Mesothelial cell of epicardium (in vitro differentiated cells): Measurements from ENCODE around the gene AK2. TPM values are rescaled to one million over a fixed set of nuclear protein-coding genes. Genes with fewer than 3 reads are reported as not detected.

Source experiments
- DNase-seq, 2 experiments: peaks; one replicate each; pipeline ENCODE4 v3.0.0; 2021; ENCODE audit warnings: low spot score in 2 of 2; ENCODE audit not compliant: unreplicated experiment in 2 of 2
- H3K27ac Mint-ChIP-seq: 2 replicates; pipeline ENCODE4 v1.8.0; 2021; ENCODE audit warnings: mixed read lengths
- H3K27me3 Mint-ChIP-seq: 2 replicates; pipeline ENCODE4 v1.8.0; 2021; ENCODE audit warnings: low read depth, mixed read lengths
- H3K36me3 Mint-ChIP-seq: 2 replicates; pipeline ENCODE4 v1.8.0; 2021; ENCODE audit warnings: mixed read lengths
- H3K4me1 Mint-ChIP-seq: 2 replicates; pipeline ENCODE4 v1.8.0; 2021; ENCODE audit warnings: mixed read lengths
- H3K4me3 Mint-ChIP-seq: 2 replicates; pipeline ENCODE4 v1.8.0; 2021; ENCODE audit warnings: mild to moderate bottlenecking, moderate library complexity, mixed read lengths
- H3K9me3 Mint-ChIP-seq: 2 replicates; pipeline ENCODE4 v1.8.0; 2021; ENCODE audit warnings: mixed read lengths
- CTCF ChIP-seq: fragments of 200-600 bp; sonication (generic); IDR thresholded peaks from one replicate; pipeline ENCODE4 v1.5.0; 2021; ENCODE audit warnings: antibody characterized with exemption; ENCODE audit not compliant: unreplicated experiment
- total RNA-seq: library from RNA; stranded (reverse); gene quantifications from 3 replicates; pipeline ENCODE4 v1.2.1, GENCODE V29; 2021

AK2 gene
- total RNA-seq, 1 donor from 2014 or later = 139 TPM

DNA sequence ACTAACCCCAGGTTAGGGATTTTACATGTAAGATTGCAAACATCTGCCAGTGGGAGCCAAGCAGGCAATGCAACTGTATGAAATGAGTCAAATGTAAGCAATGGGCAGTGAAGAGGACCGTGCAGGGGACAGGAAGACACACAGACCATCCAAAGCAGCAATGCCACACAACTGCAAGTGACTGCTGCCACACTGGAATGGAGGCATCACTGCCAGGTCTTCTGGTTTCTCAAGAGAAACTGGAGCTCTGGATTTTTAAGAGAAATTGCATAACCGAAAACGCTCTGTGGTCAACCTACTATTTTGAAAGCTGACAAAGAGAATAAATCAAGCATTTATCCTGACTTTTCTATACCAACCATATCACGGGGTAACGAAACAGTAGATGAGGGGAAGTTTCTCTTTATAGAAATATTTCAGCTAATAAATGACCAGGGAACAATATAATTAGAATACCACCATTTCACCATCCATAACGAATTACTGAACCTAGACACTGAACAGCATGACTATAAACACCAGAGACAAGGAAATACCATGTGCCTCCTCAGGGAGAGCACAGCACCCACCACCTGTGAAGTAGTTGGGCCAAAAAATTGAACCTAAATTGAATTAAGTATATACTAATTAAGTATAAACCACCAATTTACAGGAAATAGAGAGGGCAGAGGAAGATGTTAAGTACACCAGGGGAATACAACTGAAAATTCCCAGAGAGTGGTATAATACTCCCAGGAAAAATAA, 4.4 kb downstream of the AK2 start:
- no peak overlapping the region for H3K4me3 Mint-ChIP-seq
- H3K36me3 Mint-ChIP-seq = no peaks in the 10 kb centered on the region
- no peaks in the 10 kb centered on the region for H3K9me3 Mint-ChIP-seq

DNA sequence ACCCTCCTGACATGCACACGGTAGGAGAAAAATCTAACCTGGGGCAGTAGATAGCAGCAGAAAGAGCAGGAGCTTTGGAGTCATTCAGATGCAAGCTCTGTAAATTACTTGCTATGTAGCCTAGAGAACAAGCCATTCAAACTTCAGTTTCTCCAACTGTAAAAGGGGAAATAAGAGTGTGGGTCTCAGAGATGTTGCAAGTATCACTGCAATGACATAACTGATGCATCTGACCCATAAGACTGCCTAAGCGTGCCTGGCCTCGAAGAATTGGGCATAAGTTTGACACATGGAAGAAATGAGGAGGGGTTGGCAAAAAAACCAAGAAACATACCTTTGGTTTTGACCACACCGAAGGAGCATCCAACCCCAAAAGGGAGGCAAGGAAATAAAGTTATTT, 5.2 kb downstream of the AK2 start:
- Mint-ChIP-seq H3K9me3 (no peaks in the 10 kb centered on the region), H3K4me3 (no peak overlapping the region), H3K4me1 (peaks cover 26% of the 10 kb centered on the region), H3K36me3 (no peaks in the 10 kb centered on the region), H3K27me3 (no peaks in the 10 kb centered on the region), H3K27ac (no peak overlapping the region)
- no peak for DNase-seq
- no peak for TF ChIP-seq CTCF

More for the DNA sequence above, 4.4 kb downstream of the AK2 start:
- DNase-seq = no peak
- H3K4me1 Mint-ChIP-seq = peaks cover 32% of the 10 kb centered on the region
- no peaks in the 10 kb centered on the region for H3K27me3 Mint-ChIP-seq
- no peak for TF ChIP-seq CTCF
- no peak overlapping the region for H3K27ac Mint-ChIP-seq

DNA sequence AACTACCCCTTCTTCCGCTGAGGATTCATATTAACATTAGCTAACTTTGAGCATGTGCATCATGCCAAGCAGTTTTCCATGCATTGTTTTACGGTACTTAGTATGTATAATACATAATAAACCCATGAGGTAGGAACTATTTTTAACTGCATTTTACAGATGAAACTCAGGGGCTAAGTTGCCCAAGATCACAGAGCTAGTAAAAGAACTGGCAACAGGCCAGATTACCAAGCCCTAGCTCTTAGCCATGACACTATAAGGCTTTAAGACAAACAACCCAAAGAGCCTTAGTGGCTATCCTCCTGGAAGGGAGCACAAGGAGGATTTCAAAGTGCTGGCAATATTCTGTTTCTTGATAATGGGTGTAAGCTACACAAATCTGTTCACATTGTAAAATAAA, 6.1 kb downstream of the AK2 start:
- DNase-seq = no peak
- H3K27ac Mint-ChIP-seq = no peak overlapping the region
- no peaks in the 10 kb centered on the region for H3K9me3 Mint-ChIP-seq
- H3K4me3 Mint-ChIP-seq = no peak overlapping the region
- H3K4me1 Mint-ChIP-seq = peaks cover 19% of the 10 kb centered on the region
- no peaks in the 10 kb centered on the region for H3K27me3 Mint-ChIP-seq
- no peaks in the 10 kb centered on the region for H3K36me3 Mint-ChIP-seq
- TF ChIP-seq CTCF = no peak

DNA sequence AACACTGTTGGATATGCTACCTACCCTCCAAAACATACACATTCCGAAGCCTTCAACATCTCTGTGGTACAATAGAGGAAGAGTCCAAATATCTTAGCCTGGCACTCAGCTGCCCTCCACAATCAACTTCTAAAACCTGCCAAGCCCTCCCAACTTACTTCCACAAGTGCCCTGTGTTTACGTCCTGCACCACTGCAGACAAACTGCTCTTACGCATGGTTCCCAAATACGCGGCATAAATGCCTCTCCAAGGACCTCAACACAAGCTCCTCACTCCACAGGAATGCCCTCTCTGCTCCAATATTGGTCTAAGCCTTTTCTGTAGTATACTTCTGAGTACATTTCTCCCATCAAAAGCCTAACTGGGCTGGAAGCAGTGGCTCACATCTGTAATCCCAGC, 6.8 kb downstream of the AK2 start:
- no peak overlapping the region for H3K27ac Mint-ChIP-seq
- H3K9me3 Mint-ChIP-seq = no peaks in the 10 kb centered on the region
- H3K27me3 Mint-ChIP-seq = no peaks in the 10 kb centered on the region
- no peak for DNase-seq
- no peaks in the 10 kb centered on the region for H3K36me3 Mint-ChIP-seq
- no peak overlapping the region for H3K4me3 Mint-ChIP-seq
- TF ChIP-seq CTCF = no peak
- peaks cover 13% of the 10 kb centered on the region for H3K4me1 Mint-ChIP-seq

GRCh38 chr1:33029209-33029608, 7.5 kb downstream of the AK2 start:
- H3K9me3 Mint-ChIP-seq = no peaks in the 10 kb centered on the region
- H3K27ac Mint-ChIP-seq = no peak overlapping the region
- H3K36me3 Mint-ChIP-seq = no peaks in the 10 kb centered on the region
- DNase-seq = no peak
- H3K4me1 Mint-ChIP-seq = peaks cover 9% of the 10 kb centered on the region
- no peak overlapping the region for H3K4me3 Mint-ChIP-seq
- no peaks in the 10 kb centered on the region for H3K27me3 Mint-ChIP-seq
- TF ChIP-seq CTCF = no peak
